Inferior parietal cortex (tissue), 1 donor: ENCODE measurements around the gene ATP2B1.
A peak's percentile ranks its signal among the peaks of the same experiment; 100 is the strongest.

Source experiments
- DNase-seq: peaks from one replicate; pipeline ENCODE4 v3.0.0-alpha.2; 2016; ENCODE audit errors: extremely low spot score

The ATP2B1 gene

DNA sequence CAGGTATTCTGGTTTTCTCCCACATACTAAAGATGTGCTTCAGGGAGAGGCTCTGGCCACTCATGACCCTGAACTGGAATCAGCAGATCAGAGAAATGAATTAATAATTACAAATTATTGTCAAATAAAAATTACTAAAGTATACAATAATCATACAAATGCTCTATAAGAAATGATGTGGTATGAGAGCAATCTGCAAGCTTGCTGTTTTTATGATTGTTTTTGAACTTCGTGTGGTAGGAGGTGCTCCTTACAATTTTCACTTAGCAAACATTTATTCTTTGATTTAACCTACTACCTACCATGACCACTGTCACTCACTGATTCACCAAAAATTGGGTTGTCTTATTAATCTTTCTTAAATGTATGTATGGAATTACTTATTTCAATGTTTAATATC, 16.2 kb downstream of the ATP2B1 start:
- no peak for DNase-seq

- DNase-seq: no peak
Measured at GRCh38 chr12:89691659-89692058, 17.0 kb downstream of the ATP2B1 start.

DNA sequence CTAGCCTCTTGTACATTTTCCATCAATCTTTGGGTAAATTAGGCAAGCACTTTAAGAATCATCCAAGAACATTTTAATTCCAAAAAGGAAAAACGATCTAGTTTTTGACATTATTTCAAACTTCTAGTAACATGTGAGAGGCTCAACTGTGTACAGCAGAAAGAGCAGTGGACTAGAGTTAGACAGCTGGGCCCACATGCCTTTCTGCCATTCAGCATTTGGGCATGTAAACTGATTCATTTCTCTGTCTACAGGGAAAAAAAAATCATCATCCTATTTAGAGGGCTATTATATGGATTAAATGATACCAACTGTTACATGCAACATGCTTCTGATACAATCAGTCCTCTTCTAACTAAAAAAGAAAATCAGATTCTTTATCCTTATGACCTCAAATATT, 17.7 kb downstream of the ATP2B1 start:
- no peak for DNase-seq

DNA sequence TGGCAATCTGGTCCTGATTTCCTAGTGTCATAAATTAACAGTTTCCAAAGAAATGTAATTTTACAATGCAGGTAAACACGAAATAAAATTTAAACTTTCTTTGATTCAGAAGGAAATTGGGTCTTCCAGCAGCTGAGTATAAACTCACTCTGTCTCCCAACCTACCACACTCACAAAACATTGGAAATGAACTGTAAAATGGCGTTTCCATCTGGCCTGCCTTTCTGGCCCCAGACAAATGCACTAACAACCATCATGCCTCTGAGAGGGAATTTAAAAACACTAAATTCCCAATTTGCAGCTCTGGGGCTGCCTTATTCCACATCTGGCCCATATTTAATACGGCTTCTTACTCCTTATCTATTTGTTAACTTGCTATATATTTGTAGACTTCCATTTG, 19.3 kb downstream of the ATP2B1 start:
- no peak for DNase-seq

DNA sequence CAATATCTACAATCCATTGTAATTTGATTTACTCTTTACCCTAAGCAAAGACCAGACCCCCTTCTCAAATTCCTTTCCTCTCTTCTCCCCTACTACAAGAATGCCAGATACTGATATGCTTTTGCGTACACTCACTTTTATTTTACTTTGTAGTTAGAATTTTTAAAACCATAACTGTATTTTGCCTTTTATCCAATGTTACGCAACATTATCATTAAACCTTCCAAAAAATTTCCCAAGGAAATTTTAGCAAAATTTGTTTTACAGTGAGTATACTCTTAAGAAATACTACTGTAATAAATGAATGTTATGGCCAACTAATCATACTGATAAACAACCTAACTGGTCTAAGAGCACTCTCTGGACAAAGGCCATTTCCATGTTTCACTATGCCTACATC, 22.3 kb downstream of the ATP2B1 start:
- DNase-seq: no peak

DNA sequence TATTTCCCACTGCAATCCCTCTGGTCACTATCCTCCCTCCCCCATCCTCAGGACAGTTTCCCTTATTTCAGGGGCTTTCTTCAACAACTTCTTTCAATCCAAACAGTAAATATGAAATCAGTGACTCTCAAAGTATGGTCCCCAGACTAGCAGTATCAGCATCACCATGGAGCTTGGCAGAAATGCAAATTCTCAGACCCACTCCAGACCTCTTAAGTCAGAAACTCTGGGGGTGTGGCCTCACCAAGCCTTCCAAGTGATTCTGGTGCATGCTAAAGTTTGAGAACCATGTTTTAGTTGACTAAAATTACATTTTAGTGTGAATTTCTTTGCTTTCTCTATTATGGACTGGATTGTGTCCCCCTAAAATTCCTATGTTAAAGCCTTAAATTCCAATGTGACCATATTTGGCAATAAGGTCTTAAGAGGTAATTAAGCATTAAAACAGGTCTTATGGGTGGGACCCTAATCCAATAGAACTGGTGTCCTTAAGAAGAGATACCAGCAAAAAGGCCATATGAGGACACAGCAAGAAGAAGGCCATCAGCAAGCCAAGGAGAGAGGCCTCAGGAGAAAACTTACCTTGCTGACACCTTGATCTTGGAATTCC, 23.2 kb downstream of the ATP2B1 start:
- DNase-seq: no peak

GRCh38 chr12:89684136-89684535, 24.5 kb downstream of the ATP2B1 start:
- DNase-seq: no peak

GRCh38 chr12:89682284-89682683, 26.4 kb downstream of the ATP2B1 start:
- no peak for DNase-seq

- no peak for DNase-seq
Measured at GRCh38 chr12:89680409-89680808, 28.2 kb downstream of the ATP2B1 start.

DNA sequence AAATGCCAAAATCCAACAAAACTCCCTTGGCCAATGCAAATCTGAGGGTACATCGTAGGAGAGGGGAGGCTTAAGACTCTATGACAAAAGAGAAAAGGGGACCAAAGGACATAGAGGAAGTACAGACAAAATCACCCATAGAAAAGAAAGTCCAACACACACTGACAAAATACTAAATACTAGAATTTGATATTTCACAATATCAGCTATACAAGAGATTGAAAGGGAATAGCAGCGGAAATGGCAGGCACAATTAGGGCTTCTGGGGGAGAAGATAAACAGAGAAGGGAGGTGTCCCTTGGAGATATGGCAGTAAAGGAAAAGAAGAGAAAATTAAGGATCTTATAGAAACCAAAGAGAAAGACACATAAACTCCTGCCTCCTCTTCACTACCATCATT, 29.0 kb downstream of the ATP2B1 start:
- DNase-seq: no peak

DNA sequence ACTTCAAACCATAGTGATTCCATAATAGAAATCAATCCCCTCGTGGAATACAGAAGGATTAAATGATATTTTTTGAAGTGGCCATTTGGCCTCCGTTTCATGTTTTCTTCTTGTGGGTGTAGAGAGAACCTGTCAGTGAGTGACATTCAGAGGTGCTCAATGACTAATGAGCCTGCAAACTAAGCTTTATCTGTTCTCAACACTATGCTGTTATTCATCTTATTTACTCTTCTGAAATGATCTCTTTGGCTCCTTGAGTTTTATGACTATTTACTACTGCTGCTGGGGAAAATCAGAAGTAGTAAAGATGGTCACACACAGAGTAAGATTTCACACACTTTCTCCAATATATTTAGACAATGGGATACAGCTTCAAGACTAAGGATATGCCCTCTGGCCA, 30.4 kb downstream of the ATP2B1 start:
- DNase-seq: no peak

GRCh38 chr12:89676930-89677329, 31.7 kb downstream of the ATP2B1 start:
- no peak for DNase-seq

DNA sequence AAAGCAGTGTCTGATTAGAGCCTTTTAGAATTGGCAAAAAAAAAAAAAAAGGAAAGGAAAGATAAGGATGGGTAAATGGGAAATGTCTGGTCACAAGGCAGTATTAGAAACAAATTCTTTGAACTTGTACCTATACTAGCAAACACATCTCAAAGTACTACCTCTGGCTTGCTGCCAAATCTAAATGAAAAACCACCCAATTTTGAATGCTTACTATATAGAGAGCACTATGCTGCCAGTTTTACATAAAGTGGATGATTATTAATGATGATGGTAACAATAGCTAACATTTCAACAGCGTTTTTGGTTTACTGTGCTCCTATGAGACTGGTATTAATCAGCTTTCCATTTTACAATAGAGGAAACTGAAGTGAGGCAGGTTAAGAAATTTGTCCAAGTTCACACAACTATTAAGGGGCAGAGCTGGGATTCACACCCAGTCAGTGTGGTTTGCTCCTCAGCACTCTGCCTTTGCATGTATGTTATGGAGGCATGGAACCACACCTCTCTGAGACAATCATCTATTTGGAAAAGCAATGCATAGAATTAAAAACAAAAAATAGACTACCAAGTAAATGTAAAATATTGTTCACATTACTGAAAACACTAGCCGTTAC, 34.2 kb downstream of the ATP2B1 start:
- no peak for DNase-seq

GRCh38 chr12:89673603-89674002, 35.0 kb downstream of the ATP2B1 start:
- no peak for DNase-seq

- DNase-seq: no peak
Measured at GRCh38 chr12:89672589-89672979, 36.1 kb downstream of the ATP2B1 start.

GRCh38 chr12:89671469-89671868, 37.2 kb downstream of the ATP2B1 start:
- DNase-seq: no peak

DNA sequence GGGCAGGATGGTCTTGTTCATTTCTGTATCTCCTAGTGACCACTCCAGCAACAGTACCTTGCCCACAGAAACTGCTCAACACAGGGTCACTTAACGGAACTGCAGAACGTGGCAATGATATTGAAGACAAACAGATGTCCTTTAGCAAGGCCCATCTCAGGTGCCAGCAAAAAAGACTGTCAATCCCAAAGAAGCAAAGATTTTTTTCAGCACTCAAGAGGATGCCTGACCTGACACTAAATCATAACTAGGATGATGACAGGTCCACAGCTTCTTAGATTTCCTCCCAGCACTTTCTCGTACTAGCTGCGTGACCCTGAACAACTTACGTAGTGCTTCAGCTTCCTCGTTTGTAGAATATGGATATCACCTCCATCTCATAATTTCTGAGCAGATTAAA, 39.4 kb downstream of the ATP2B1 start:
- no peak for DNase-seq

- peak; percentile 49 for DNase-seq
Measured at GRCh38 chr12:89665556-89665955, 43.1 kb downstream of the ATP2B1 start.

GRCh38 chr12:89664441-89664840, 44.2 kb downstream of the ATP2B1 start:
- no peak for DNase-seq

DNA sequence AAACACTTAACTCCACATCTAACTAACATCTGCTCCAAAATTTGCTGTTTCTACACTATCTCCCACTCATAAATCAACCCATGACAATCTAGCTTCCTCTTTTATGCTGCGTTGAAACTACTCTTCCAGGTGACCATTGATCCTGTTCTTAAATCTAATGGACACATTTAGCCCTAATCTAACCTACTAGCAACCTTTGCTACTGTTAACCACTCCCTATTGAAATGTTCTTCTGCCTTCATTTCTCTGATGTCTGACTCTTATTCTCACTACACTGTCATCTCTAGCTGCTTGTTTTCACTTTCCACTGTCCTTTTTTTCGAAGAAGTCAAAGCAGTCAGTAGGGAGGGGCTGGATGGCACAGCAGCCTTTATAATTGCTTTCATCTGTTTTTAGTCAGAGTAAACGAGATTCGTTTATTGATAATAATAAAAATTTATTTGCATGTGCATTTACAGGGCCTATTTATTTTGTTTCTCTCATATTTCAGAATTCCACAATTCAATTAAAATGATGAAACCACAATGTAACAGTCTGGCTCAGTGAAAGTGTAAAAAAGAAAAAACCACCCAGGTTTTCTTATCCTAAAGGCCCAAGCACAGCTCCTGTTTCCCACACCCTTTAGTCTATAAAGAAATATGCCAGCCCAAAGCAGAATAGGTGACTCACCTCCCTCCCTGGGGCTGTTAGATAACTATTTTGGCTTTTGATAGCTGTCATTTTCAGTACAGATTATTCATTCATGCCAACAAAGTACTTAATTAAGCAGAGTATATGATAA, 44.9 kb downstream of the ATP2B1 start:
- DNase-seq: no peak

- no peak for DNase-seq
Measured at GRCh38 chr12:89662623-89663022, 46.0 kb downstream of the ATP2B1 start.

GRCh38 chr12:89661706-89662330, 46.8 kb downstream of the ATP2B1 start:
- DNase-seq: no peak

GRCh38 chr12:89657739-89658138, 50.9 kb downstream of the ATP2B1 start:
- DNase-seq: no peak
